ENCODE measurements around the gene CYP26A1.

The CYP26A1 gene

GRCh38 chr10:93059975-93060886 lies 13.5 kb upstream of the CYP26A1 start, which contains the start of gene CYP26C1:
TSS of gene CYP26C1 (plus strand) at chr10:93060798. CDS start at chr10:93061264, 466 bp downstream.
- TF ChIP-seq JUND (IDR thresholded peaks at IDR 0.05; ENCODE audit: low read depth) = no peak
- in situ Hi-C loops (cut with HindIII; ENCODE audit: low pct_unique_long_range_greater_than_20kb, low sequenced_read_pairs) = no loop called here
- DNase-seq (ENCODE audit: low read depth in 1 of 2, low spot score in 1 of 2) = no peak

GRCh38 chr10:93060887-93061593 lies 12.7 kb upstream of the CYP26A1 start:
- TF ChIP-seq JUND (IDR thresholded peaks at IDR 0.05; ENCODE audit: low read depth) = no peak
- DNase-seq (ENCODE audit: low read depth in 1 of 2, low spot score in 1 of 2) = no peak
- in situ Hi-C loops (cut with HindIII; ENCODE audit: low pct_unique_long_range_greater_than_20kb, low sequenced_read_pairs) = no loop called here

- no peak for TF ChIP-seq JUND (IDR thresholded peaks at IDR 0.05; ENCODE audit: low read depth)
- DNase-seq (ENCODE audit: low read depth in 1 of 2, low spot score in 1 of 2) = no peak
- in situ Hi-C loops (cut with HindIII; ENCODE audit: low pct_unique_long_range_greater_than_20kb, low sequenced_read_pairs) = no loop called here
Observed at GRCh38 chr10:93061594-93062513, 11.8 kb upstream of the CYP26A1 start.

- DNase-seq (ENCODE audit: low read depth in 1 of 2, low spot score in 1 of 2) = no peak
- in situ Hi-C loops (cut with HindIII; ENCODE audit: low pct_unique_long_range_greater_than_20kb, low sequenced_read_pairs) = no loop called here
- no peak for TF ChIP-seq JUND (IDR thresholded peaks at IDR 0.05; ENCODE audit: low read depth)
Observed at GRCh38 chr10:93062514-93063143, 11.1 kb upstream of the CYP26A1 start.

- DNase-seq (ENCODE audit: low read depth in 1 of 2, low spot score in 1 of 2) = no peak
- TF ChIP-seq JUND (IDR thresholded peaks at IDR 0.05; ENCODE audit: low read depth) = no peak
- in situ Hi-C loops (cut with HindIII; ENCODE audit: low pct_unique_long_range_greater_than_20kb, low sequenced_read_pairs) = no loop called here
Observed at GRCh38 chr10:93063144-93063976, 10.3 kb upstream of the CYP26A1 start.

- no peak for DNase-seq (ENCODE audit: low read depth in 1 of 2, low spot score in 1 of 2)
- in situ Hi-C loops (cut with HindIII; ENCODE audit: low pct_unique_long_range_greater_than_20kb, low sequenced_read_pairs) = no loop called here
- TF ChIP-seq JUND (IDR thresholded peaks at IDR 0.05; ENCODE audit: low read depth) = no peak
Observed at GRCh38 chr10:93063977-93064660, 9.6 kb upstream of the CYP26A1 start.

GRCh38 chr10:93064874-93065660 lies 8.6 kb upstream of the CYP26A1 start:
- no peak for TF ChIP-seq JUND (IDR thresholded peaks at IDR 0.05; ENCODE audit: low read depth)
- in situ Hi-C loops (cut with HindIII; ENCODE audit: low pct_unique_long_range_greater_than_20kb, low sequenced_read_pairs) = no loop called here
- no peak for DNase-seq (ENCODE audit: low read depth in 1 of 2, low spot score in 1 of 2)

GRCh38 chr10:93065675-93066543 lies 7.8 kb upstream of the CYP26A1 start:
- TF ChIP-seq JUND (IDR thresholded peaks at IDR 0.05; ENCODE audit: low read depth) = no peak
- DNase-seq (ENCODE audit: low read depth in 1 of 2, low spot score in 1 of 2) = no peak
- in situ Hi-C loops (cut with HindIII; ENCODE audit: low pct_unique_long_range_greater_than_20kb, low sequenced_read_pairs) = no loop called here

GRCh38 chr10:93066544-93066913 lies 7.2 kb upstream of the CYP26A1 start:
- in situ Hi-C loops (cut with HindIII; ENCODE audit: low pct_unique_long_range_greater_than_20kb, low sequenced_read_pairs) = no loop called here
- no peak for DNase-seq (ENCODE audit: low read depth in 1 of 2, low spot score in 1 of 2)
- no peak for TF ChIP-seq JUND (IDR thresholded peaks at IDR 0.05; ENCODE audit: low read depth)
